ENCODE measurements around the gene CNPY2. TPM values are rescaled to one million over a fixed set of nuclear protein-coding genes. Genes with fewer than 3 reads are reported as not detected.
"Not testable (repeated sequence)": the region's sequence is repeated elsewhere in the genome, so short reads cannot be mapped to it uniquely, and the experiment has no call there.

CNPY2 gene
- total RNA-seq, 1 donor, result 113 TPM

DNA sequence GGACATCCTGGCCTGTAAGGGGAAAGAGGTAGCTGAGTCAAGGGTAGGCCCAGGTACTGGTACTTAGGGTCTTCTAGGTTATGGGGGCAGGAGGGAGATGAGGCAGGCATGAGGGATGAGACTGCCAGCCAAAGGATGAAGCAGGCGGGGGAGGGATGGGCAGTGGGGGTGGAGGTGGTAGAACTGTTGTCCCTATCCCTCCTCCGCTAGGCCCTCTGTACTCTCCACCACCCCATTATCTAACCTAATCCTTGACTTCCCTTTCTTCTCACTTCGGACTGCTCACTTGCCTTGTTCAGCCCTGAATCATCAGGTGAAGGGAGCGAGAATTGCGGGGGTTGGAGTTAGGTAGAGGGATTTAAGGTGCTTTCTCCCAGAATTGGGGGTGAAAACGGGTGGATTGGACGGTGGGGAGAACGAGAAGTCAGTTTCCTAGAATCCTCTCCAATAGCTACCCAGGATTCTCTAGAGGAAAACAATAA is 17.4 kb upstream of the CNPY2 start:
- DNase-seq (ENCODE audit: low read depth), result no peak
- peak overlapping the region; percentile 76 for H3K4me3 ChIP-seq (ENCODE audit: low read depth, low read length)
- TF ChIP-seq, protein P1, sequence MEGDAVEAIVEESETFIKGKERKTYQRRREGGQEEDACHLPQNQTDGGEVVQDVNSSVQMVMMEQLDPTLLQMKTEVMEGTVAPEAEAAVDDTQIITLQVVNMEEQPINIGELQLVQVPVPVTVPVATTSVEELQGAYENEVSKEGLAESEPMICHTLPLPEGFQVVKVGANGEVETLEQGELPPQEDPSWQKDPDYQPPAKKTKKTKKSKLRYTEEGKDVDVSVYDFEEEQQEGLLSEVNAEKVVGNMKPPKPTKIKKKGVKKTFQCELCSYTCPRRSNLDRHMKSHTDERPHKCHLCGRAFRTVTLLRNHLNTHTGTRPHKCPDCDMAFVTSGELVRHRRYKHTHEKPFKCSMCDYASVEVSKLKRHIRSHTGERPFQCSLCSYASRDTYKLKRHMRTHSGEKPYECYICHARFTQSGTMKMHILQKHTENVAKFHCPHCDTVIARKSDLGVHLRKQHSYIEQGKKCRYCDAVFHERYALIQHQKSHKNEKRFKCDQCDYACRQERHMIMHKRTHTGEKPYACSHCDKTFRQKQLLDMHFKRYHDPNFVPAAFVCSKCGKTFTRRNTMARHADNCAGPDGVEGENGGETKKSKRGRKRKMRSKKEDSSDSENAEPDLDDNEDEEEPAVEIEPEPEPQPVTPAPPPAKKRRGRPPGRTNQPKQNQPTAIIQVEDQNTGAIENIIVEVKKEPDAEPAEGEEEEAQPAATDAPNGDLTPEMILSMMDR (IDR thresholded peaks at IDR 0.05; ENCODE audit: insufficient read depth, low read depth, low read length), result no peak

DNA sequence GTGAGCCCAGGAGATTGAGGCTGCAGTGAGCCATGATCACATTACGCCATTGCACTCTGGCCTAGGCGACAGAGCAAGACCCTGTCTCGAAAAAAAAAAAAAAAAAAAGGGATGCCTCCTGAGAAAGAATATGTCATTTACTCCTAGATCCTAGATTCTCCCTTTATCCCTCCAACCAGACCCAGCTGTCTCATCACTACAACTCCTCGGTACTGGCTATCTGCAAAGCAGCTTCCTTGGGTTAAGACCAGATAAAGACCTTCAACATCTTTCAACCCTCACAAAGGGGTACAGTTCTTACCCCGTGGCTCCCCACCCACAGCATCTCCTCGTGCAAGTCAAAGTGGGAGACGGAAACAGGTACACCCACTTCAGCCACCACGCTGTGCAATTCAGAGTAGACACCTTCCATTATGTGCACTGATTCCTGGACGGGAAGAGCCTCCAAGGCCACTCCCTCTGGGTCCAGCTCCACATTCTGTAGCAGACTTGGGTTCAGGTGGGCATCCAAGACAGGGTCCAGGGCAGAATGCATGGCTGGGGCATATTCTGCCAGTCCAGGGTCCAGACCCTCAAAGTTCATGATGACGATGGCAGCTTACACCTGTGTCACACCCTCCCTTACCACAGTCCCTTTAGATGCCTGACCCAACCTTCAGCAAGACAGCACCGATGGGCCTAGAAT is 16.9 kb upstream of the CNPY2 start:
- TF ChIP-seq, protein P1 (IDR thresholded peaks at IDR 0.05; ENCODE audit: insufficient read depth, low read depth, low read length), result no peak
- DNase-seq (ENCODE audit: low read depth), result no peak
- peak overlapping the region; percentile 76 for H3K4me3 ChIP-seq (ENCODE audit: low read depth, low read length)

DNA sequence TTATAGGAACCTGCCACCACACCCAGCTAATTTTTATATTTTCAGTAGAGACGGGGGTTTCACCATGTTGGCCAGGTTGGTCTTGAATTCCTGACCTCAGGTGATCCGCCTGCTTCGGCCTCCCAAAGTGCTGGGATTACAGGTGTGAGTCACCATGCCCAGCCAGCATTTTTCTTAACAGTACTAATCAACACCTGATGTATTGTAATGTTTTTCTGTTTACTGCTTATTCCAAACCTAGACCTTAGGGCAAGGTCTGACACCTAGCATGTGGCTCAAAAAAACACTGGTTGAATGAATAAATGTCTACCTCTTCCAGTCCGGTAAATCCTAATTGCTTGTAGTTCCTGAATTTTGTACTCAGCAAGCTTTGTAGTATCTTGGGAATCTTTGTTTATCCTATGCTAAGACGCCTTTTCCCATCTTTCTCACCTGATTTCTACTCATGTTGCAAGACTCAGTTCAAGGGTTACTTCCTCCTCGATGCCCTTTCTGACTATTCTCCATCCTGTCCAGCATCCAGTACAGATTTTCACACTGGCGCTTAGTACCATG is 15.2 kb upstream of the CNPY2 start:
- DNase-seq (ENCODE audit: low read depth), result no peak
- TF ChIP-seq, protein P1 (IDR thresholded peaks at IDR 0.05; ENCODE audit: insufficient read depth, low read depth, low read length), result no peak
- no peak overlapping the region for H3K4me3 ChIP-seq (ENCODE audit: low read depth, low read length)

DNA sequence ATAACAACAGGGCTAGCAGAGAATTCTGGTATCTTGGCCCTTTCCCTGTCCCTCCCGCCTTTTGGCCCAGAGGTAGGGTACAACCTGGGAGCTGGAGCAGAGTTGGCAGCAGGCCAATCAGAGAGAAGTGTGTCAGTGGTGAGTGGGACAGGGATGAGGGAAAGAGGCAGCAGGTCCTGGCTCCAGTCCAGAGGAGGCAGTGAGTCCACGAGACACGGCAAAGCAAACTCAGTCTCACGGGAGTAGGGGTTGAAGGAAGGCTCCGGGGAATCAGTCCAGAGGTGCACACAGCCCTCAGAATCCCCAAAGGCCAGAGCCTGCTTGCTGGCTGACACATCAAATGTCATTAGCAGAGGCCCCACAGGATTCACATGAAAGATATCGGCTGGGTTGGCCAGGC is 10.7 kb upstream of the CNPY2 start:
- TF ChIP-seq, protein P1 (IDR thresholded peaks at IDR 0.05; ENCODE audit: insufficient read depth, low read depth, low read length), result no peak
- H3K4me3 ChIP-seq (ENCODE audit: low read depth, low read length), result no peak overlapping the region
- DNase-seq (ENCODE audit: low read depth), result no peak

DNA sequence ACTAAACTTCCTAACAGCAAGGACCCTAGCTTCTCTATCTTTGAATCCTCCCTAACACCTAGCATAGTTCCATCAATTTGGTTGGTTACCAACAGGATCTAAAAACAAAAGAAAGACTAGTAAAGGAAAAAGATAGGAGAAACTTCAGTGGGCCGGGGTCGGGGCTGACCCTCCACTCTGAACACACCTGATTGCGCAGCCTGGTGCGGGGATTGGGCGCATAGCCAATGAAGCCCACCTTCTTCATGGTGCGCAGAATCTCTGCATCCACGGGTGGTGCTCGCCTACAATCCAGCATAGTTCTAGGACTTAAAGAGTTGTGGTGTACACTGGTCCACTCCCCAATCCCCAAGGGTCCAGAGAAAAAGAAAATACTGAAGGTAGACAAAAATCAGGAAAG is 10.3 kb upstream of the CNPY2 start:
- no peak for DNase-seq (ENCODE audit: low read depth)
- no peak overlapping the region for H3K4me3 ChIP-seq (ENCODE audit: low read depth, low read length)
- TF ChIP-seq, protein P1 (IDR thresholded peaks at IDR 0.05; ENCODE audit: insufficient read depth, low read depth, low read length), result no peak

DNA sequence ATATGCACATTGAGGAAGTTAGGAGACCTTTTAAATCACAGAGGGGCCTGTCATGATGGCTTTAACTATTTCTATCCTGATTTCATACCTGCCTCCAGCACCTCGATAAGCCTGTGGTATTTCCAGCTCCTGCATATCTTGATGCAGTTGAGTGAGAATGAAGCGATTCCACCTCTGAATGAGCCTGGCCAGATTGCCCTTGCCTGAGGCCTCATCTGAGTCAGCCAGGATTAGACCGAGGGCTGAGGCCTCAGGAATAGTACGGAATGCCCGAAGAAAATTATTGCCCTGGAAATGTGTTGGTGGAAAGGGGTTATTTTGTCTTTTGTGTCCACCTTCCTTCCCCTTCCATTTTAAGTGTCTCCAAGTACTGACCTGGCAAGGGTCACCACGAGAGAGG is 8.4 kb upstream of the CNPY2 start:
- DNase-seq (ENCODE audit: low read depth), result no peak
- no peak overlapping the region for H3K4me3 ChIP-seq (ENCODE audit: low read depth, low read length)
- TF ChIP-seq, protein P1 (IDR thresholded peaks at IDR 0.05; ENCODE audit: insufficient read depth, low read depth, low read length), result no peak

DNA sequence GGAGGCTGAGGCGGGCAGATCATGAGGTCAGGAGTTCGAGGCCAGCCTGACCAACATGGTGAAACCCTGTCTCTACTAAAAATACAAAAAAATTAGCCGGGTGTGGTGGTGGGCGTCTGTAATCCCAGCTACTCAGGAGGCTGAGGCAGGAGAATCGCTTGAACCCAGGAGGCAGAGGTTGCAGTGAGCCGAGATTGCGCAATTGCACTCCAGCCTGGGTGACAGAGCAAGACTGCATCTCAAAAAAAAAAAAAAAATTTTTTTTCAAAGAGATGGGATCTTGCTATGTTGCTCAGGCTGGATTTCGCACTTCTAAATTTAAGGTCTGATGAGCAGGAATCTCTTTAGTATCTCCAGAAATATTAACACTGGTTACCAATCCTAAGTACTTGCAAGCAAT is 5.8 kb upstream of the CNPY2 start:
- not testable (repeated sequence) for H3K4me3 ChIP-seq (ENCODE audit: low read depth, low read length); DNase-seq (ENCODE audit: low read depth)

All from fibroblast of villous mesenchyme (primary cell).